Measurements from ENCODE around the gene SRRM1. TPM values are rescaled to one million over a fixed set of nuclear protein-coding genes. Genes with fewer than 3 reads are reported as not detected.
A peak's percentile ranks its signal among the peaks of the same experiment; 100 is the strongest.

The SRRM1 gene
- total RNA-seq, 4 donors from 2014 or later = 61.6 to 87.6 (median 63.6) TPM

GRCh38 chr1:24639881-24640280 lies 3.2 kb upstream of the SRRM1 start:
- TF ChIP-seq POLR2AphosphoS5 (IDR thresholded peaks at IDR 0.05) (no peak), POLR2A (IDR thresholded peaks at IDR 0.05; ENCODE audit: low read depth) (no peak), EP300 (IDR thresholded peaks at IDR 0.05) (no peak)
- TF ChIP-seq, protein P1, sequence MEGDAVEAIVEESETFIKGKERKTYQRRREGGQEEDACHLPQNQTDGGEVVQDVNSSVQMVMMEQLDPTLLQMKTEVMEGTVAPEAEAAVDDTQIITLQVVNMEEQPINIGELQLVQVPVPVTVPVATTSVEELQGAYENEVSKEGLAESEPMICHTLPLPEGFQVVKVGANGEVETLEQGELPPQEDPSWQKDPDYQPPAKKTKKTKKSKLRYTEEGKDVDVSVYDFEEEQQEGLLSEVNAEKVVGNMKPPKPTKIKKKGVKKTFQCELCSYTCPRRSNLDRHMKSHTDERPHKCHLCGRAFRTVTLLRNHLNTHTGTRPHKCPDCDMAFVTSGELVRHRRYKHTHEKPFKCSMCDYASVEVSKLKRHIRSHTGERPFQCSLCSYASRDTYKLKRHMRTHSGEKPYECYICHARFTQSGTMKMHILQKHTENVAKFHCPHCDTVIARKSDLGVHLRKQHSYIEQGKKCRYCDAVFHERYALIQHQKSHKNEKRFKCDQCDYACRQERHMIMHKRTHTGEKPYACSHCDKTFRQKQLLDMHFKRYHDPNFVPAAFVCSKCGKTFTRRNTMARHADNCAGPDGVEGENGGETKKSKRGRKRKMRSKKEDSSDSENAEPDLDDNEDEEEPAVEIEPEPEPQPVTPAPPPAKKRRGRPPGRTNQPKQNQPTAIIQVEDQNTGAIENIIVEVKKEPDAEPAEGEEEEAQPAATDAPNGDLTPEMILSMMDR (IDR thresholded peaks at IDR 0.05) = no peak
- Histone ChIP-seq H3K36me3 (no peaks in the 10 kb centered on the region), H3K4me1 (peaks cover 22 to 30% (median 23%) of the 10 kb centered on the region in 4 donors), H3K27ac (replicated peaks in 1 of 4) (peak overlapping the region in 1 of 4 donors; percentile 31), H3K9me3 (no peaks in the 10 kb centered on the region), H3K4me3 (no peak overlapping the region), H3K27me3 (no peaks in the 10 kb centered on the region)
- DNase-seq (ENCODE audit: extremely low spot score) = no peak
- intact Hi-C loops (cut with DNase I) = loop anchor here (5.0 to 10.0 kb wide), 3 partner anchors 135 to 435 kb away; partner anchors contain the start of genes NIPAL3 and RCAN3
- 74% methylated on average over 4 of the region's 4 CpGs for WGBS

GRCh38 chr1:24640288-24640687 lies 2.8 kb upstream of the SRRM1 start:
- Histone ChIP-seq H3K4me3 (no peak overlapping the region), H3K27me3 (no peaks in the 10 kb centered on the region), H3K9me3 (no peaks in the 10 kb centered on the region), H3K4me1 (peaks cover 22 to 34% (median 27%) of the 10 kb centered on the region in 4 donors), H3K27ac (replicated peaks in 1 of 4) (peak overlapping the region in 1 of 4 donors; percentile 31), H3K36me3 (no peaks in the 10 kb centered on the region)
- WGBS = 69% methylated on average over 7 of the region's 7 CpGs
- no peak for DNase-seq (ENCODE audit: extremely low spot score)
- intact Hi-C loops (cut with DNase I) = loop anchor here (5.0 kb wide), 1 partner anchor 223 kb away; the partner anchor contains the start of gene NIPAL3
- TF ChIP-seq, protein P1 (IDR thresholded peaks at IDR 0.05) = no peak
- TF ChIP-seq POLR2AphosphoS5 (IDR thresholded peaks at IDR 0.05) = no peak

DNA sequence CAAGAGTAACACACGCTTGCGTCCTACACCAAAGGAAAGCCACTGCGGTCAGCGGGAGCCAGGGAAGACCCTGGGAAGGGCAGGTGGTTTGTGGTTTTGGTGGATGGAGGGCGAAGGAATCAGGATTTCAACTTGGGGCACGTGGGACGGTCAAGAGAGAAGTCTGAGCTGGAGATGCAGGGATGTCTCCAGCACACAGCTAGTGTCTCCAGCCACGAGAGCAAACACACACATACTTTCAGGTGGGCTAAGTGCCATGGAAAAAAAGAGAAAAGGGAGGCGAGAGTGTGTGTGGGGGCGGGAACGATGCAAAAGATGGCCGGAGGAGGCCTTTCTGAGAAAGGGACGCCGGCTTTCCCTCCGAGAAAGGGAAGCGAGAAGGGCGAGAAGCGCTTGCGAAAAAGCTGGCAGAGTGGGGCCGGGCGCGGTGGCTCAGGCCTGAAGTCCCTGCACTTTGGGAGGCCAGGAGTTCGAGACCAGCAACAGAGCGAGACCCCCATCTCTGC lies 1.4 kb upstream of the SRRM1 start:
- whole genome bisulfite sequencing = 22% methylated on average over 24 of the region's 24 CpGs
- peak overlapping the region; percentile 78 to 96 (median 92) for H3K4me3 ChIP-seq

DNA sequence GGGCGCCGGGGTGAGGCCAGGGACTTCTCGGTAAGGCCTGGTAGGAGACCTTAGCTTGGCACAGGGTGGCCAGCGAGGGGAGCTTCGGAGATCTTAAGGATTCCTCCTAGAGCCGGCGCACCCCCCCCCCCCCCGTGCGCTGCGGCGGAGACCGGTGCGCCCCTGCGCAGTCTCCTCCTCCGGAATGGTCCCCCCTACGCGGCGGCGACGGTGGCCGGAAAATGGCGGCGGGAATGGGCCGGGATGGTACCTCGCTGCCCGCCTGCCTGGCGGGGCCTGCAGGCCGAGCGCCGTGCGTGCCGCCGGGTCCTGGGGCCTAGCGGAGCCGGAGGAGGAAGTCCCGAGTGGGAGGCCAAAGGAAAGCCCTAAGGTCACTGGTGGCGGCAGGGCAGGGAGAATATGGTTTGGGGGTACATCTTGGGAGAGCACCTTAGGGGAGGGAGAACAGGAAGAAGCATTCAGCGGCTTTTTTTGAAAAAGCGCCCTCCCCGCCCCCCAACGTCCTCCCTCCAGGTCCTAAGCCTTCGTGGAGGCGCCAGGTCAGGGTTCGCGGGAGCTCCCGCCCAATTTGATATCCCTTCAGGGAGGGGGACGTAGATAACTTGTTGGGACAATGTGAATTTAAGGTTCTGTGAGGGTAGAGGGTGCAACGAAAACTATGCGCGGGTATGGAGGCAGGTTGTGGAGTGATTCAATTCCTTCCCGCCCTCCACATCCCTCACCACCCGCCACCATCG lies 429 bp downstream of the SRRM1 start:
- Histone ChIP-seq H3K4me1 (peaks cover 24 to 47% (median 40%) of the 10 kb centered on the region in 4 donors), H3K27me3 (no peaks in the 10 kb centered on the region), H3K27ac (replicated peaks in 1 of 4) (peak overlapping the region; percentile 96 to 99 (median 98)), H3K4me3 (peak overlapping the region; percentile 78 to 96 (median 92)), H3K36me3 (peaks cover 7 to 30% (median 28%) of the 10 kb centered on the region in 4 donors), H3K9me3 (no peaks in the 10 kb centered on the region)
- TF ChIP-seq POLR2A (IDR thresholded peaks at IDR 0.05; ENCODE audit: low read depth) (peak; percentile 45), POLR2AphosphoS5 (IDR thresholded peaks at IDR 0.05) (no peak)
- TF ChIP-seq, protein P1 (IDR thresholded peaks at IDR 0.05) = peak in 1 of 3 experiments; percentile 1
- WGBS = 0% methylated on average over 28 of the region's 53 CpGs
- intact Hi-C loops (cut with DNase I) = loop anchor here (5.0 kb wide), 1 partner anchor 226 kb away; the partner anchor contains the start of gene NIPAL3
- no peak for DNase-seq (ENCODE audit: extremely low spot score)

More for the DNA sequence above, 1.4 kb upstream of the SRRM1 start:
- H3K27ac ChIP-seq (replicated peaks in 1 of 4) = peak overlapping the region; percentile 96 to 100 (median 99)
- H3K9me3 ChIP-seq = no peaks in the 10 kb centered on the region
- peaks cover 0 to 12% (median 10%) of the 10 kb centered on the region in 4 donors for H3K36me3 ChIP-seq
- peaks cover 24 to 47% (median 37%) of the 10 kb centered on the region in 4 donors for H3K4me1 ChIP-seq
- H3K27me3 ChIP-seq = no peaks in the 10 kb centered on the region
- DNase-seq (ENCODE audit: extremely low spot score) = peak; percentile 91
- no peak for TF ChIP-seq POLR2A (IDR thresholded peaks at IDR 0.05; ENCODE audit: low read depth)
- peak in 1 of 2 donors; percentile 7 for TF ChIP-seq POLR2AphosphoS5 (IDR thresholded peaks at IDR 0.05)
- intact Hi-C loops (cut with DNase I) = loop anchor here (5.0 kb wide), 1 partner anchor 224 kb away; the partner anchor contains the start of gene NIPAL3

GRCh38 chr1:24644100-24644384 lies 940 bp downstream of the SRRM1 start:
- H3K36me3 ChIP-seq = peaks cover 12 to 35% (median 33%) of the 10 kb centered on the region in 4 donors
- WGBS = under 1% methylated on average over 7 of the region's 9 CpGs
- intact Hi-C loops (cut with DNase I) = loop anchor here (5.0 kb wide), 1 partner anchor 227 kb away; the partner anchor contains the start of gene NIPAL3
- H3K4me3 ChIP-seq = peak overlapping the region; percentile 78 to 96 (median 92)
- TF ChIP-seq POLR2A (IDR thresholded peaks at IDR 0.05; ENCODE audit: low read depth) (no peak), EP300 (IDR thresholded peaks at IDR 0.05) (no peak), POLR2AphosphoS5 (IDR thresholded peaks at IDR 0.05) (no peak)
- TF ChIP-seq, protein P1 (IDR thresholded peaks at IDR 0.05) = no peak
- no peaks in the 10 kb centered on the region for H3K27me3 ChIP-seq
- DNase-seq (ENCODE audit: extremely low spot score) = no peak
- H3K27ac ChIP-seq (replicated peaks in 1 of 4) = peak overlapping the region; percentile 96 to 99 (median 98)
- H3K4me1 ChIP-seq = peaks cover 24 to 47% (median 40%) of the 10 kb centered on the region in 4 donors
- no peaks in the 10 kb centered on the region for H3K9me3 ChIP-seq

Measured in esophagus muscularis mucosa (tissue), 4 donors.